Endodermal cell (in vitro differentiated cells): Measurements from ENCODE around the gene EYA2. TPM values are rescaled to one million over a fixed set of nuclear protein-coding genes. Genes with fewer than 3 reads are reported as not detected.

Experiments
- DNase-seq: peaks from one replicate; pipeline ENCODE4 v3.0.0-alpha.2; 2017
- H3K27ac ChIP-seq: 2 replicates; pipeline ENCODE4 v1.5.1; 2013; ENCODE audit warnings: mild to moderate bottlenecking, low read depth, low read length, moderate library complexity
- H3K27me3 ChIP-seq: 2 replicates; pipeline ENCODE4 v1.6.1; 2013; ENCODE audit warnings: mild to moderate bottlenecking, low read length, moderate library complexity; ENCODE audit not compliant: insufficient read depth, control insufficient read depth, poor library complexity, severe bottlenecking
- H3K36me3 ChIP-seq: 2 replicates; pipeline ENCODE4 v1.7.0; 2013; ENCODE audit warnings: mild to moderate bottlenecking, low read length, moderate library complexity; ENCODE audit not compliant: control insufficient read depth, insufficient read depth
- H3K4me1 ChIP-seq: one replicate; pipeline ENCODE4 v1.7.0; 2013; ENCODE audit warnings: low read length; ENCODE audit not compliant: control insufficient read depth, insufficient read depth
- H3K4me3 ChIP-seq: 2 replicates; pipeline ENCODE4 v1.5.1; 2013; ENCODE audit warnings: mild to moderate bottlenecking, low read length, moderate library complexity
- H3K9ac ChIP-seq: 2 replicates; pipeline ENCODE4 v1.6.1; 2013; ENCODE audit warnings: mild to moderate bottlenecking, low read length, moderate library complexity; ENCODE audit not compliant: poor library complexity, severe bottlenecking; ENCODE audit errors: extremely low read depth
- H3K9me3 ChIP-seq: 2 replicates; pipeline ENCODE4 v1.6.1; 2013; ENCODE audit warnings: mild to moderate bottlenecking, low read length, moderate library complexity; ENCODE audit not compliant: control insufficient read depth
- H3K27ac Mint-ChIP-seq: 2 replicates; pipeline ENCODE4 v1.8.0; 2020; ENCODE audit warnings: mixed read lengths
- H3K27me3 Mint-ChIP-seq: 2 replicates; pipeline ENCODE4 v1.8.0; 2021; ENCODE audit warnings: mild to moderate bottlenecking, mixed read lengths; ENCODE audit not compliant: insufficient read depth
- H3K36me3 Mint-ChIP-seq: 2 replicates; pipeline ENCODE4 v1.8.0; 2020; ENCODE audit warnings: low read depth, mixed read lengths
- H3K4me1 Mint-ChIP-seq: 2 replicates; pipeline ENCODE4 v1.8.0; 2020; ENCODE audit warnings: mixed read lengths
- H3K4me3 Mint-ChIP-seq: 2 replicates; pipeline ENCODE4 v1.8.0; 2020; ENCODE audit warnings: mild to moderate bottlenecking, moderate library complexity, mixed read lengths
- H3K9me3 Mint-ChIP-seq: 2 replicates; pipeline ENCODE4 v1.8.0; 2020; ENCODE audit warnings: mild to moderate bottlenecking, mixed read lengths
- CTCF ChIP-seq: fragments of 200-600 bp; sonication (generic); conservative IDR thresholded peaks from 2 replicates; pipeline ENCODE4 v1.5.0; 2021; ENCODE audit warnings: antibody characterized with exemption, mild to moderate bottlenecking
- WGBS, 2 experiments: methylation state at CpG; one replicate each; pipeline versions ENCODE4 v1.1.5 to v1.1.7; 2013; ENCODE audit warnings: missing lambda C conversion rate in 2 of 2, mixed read lengths in 1 of 2; ENCODE audit not compliant: insufficient coverage in 1 of 2, insufficient read length in 1 of 2; 5-methylcytosine and 5-hydroxymethylcytosine counted together
- total RNA-seq, 2 donors: library from RNA; stranded (reverse); fragmentation: NEBNext Ultra II Directional in 1 of 2; extraction: Animal tissue kit (Norgen Biotek cat#: 25700) in 1 of 2; gene quantifications; 2 replicates in 1 of 2; 3 replicates in 1 of 2; pipeline ENCODE4 v1.2.1, GENCODE V29; 2021

Gene EYA2
- total RNA-seq, 2 donors from 2014 or later = 9.1 to 18.0 TPM

GRCh38 chr20:46900086-46900485 lies 5.4 kb downstream of the EYA2 start:
- Histone ChIP-seq H3K27ac (no peak overlapping the region), H3K4me1 (peaks cover 22% of the 10 kb centered on the region), H3K9me3 (no peaks in the 10 kb centered on the region), H3K9ac (no peak overlapping the region), H3K4me3 (no peak overlapping the region), H3K27me3 (peaks cover 13% of the 10 kb centered on the region), H3K36me3 (peaks cover 20% of the 10 kb centered on the region)
- no peak overlapping the region for H3K4me3 Mint-ChIP-seq
- no peak for DNase-seq
- TF ChIP-seq CTCF = no peak
- H3K27me3 Mint-ChIP-seq = peaks cover 30% of the 10 kb centered on the region
- H3K36me3 Mint-ChIP-seq = peaks cover 9% of the 10 kb centered on the region
- H3K9me3 Mint-ChIP-seq = no peaks in the 10 kb centered on the region
- 94 to 100% methylated on average over 4 to 6 of the region's 6 CpGs for WGBS, 2 experiments
- no peak overlapping the region for H3K27ac Mint-ChIP-seq
- H3K4me1 Mint-ChIP-seq = peaks cover 62% of the 10 kb centered on the region

DNA sequence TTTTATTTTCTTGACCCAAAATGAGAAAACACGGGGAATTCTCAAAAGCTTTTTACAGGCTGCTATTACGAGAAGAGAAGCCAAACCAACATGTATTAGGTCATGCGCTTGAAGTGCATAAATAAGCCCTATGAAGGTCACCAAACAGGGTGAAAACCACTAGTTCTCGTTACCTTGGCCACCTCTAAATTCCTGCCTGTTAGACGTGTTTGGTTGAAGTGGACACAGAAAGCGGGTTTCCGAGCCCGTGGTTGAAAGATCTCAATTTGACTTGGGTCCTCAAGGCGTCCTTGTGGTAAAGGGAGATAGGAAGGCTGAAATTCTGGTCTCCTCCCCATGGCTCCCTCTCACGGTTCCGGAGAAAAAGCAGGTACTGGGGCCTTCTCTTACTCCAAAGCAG lies 6.2 kb downstream of the EYA2 start:
- H3K9me3 ChIP-seq = no peaks in the 10 kb centered on the region
- Mint-ChIP-seq H3K36me3 (peaks cover 9% of the 10 kb centered on the region), H3K27ac (no peak overlapping the region), H3K9me3 (no peaks in the 10 kb centered on the region), H3K4me1 (peaks cover 60% of the 10 kb centered on the region), H3K4me3 (no peak overlapping the region), H3K27me3 (peaks cover 22% of the 10 kb centered on the region)
- no peak overlapping the region for H3K9ac ChIP-seq
- no peak overlapping the region for H3K4me3 ChIP-seq
- WGBS, 2 experiments = 84 to 92% methylated on average over 8 to 11 of the region's 11 CpGs
- no peak for TF ChIP-seq CTCF
- H3K36me3 ChIP-seq = peaks cover 25% of the 10 kb centered on the region
- H3K27me3 ChIP-seq = peaks cover 7% of the 10 kb centered on the region
- DNase-seq = peak; percentile 34
- peaks cover 22% of the 10 kb centered on the region for H3K4me1 ChIP-seq
- H3K27ac ChIP-seq = no peak overlapping the region

DNA sequence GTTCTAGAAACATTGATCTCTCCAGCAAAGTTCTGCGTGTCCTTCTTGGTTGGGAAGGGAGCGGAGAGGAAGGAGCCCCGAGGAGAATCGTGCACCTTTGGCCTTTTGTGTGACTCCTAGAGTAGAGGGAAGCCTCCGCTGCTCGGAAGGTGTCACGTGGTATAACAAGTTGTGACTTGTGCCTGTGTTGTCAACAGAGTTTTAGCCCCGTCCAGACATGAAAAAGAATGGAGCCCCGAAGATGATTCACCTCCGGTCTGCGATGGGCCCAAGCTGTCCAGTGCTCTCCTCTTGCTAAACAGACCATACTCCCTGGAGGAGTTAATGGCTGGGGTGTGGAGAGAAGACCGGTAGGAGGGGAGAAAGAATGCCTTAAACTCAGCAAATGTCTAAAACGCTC lies 7.0 kb downstream of the EYA2 start:
- Mint-ChIP-seq H3K36me3 (peaks cover 9% of the 10 kb centered on the region), H3K9me3 (no peaks in the 10 kb centered on the region), H3K4me1 (peaks cover 53% of the 10 kb centered on the region), H3K27me3 (peaks cover 14% of the 10 kb centered on the region), H3K4me3 (no peak overlapping the region), H3K27ac (no peak overlapping the region)
- no peak for DNase-seq
- no peak overlapping the region for H3K27ac ChIP-seq
- no peaks in the 10 kb centered on the region for H3K27me3 ChIP-seq
- H3K4me3 ChIP-seq = no peak overlapping the region
- H3K9ac ChIP-seq = no peak overlapping the region
- H3K36me3 ChIP-seq = peaks cover 25% of the 10 kb centered on the region
- H3K9me3 ChIP-seq = no peaks in the 10 kb centered on the region
- H3K4me1 ChIP-seq = peaks cover 22% of the 10 kb centered on the region
- TF ChIP-seq CTCF = no peak
- 85 to 93% methylated on average over 11 to 13 of the region's 13 CpGs for WGBS, 2 experiments
